SU-DHL-6 (cell line): ENCODE measurements around the gene ARHGAP6.
"Not testable (repeated sequence)": the region's sequence is repeated elsewhere in the genome, so short reads cannot be mapped to it uniquely, and the experiment has no call there.

Experiments
- H2AFZ ChIP-seq: fragments of 200-600 bp; sonication (generic); 2 replicates; pipeline ENCODE4 v1.6.1; 2014; ENCODE audit warnings: low read depth, mild to moderate bottlenecking, moderate library complexity, mixed read lengths, antibody characterized with exemption, low read length; ENCODE audit not compliant: severe bottlenecking
- H3F3A ChIP-seq: fragments of 200-600 bp; shearing (Covaris generic); 2 replicates; pipeline ENCODE4 v1.6.0; 2016; ENCODE audit warnings: antibody characterized with exemption, mild to moderate bottlenecking; ENCODE audit not compliant: insufficient read depth
- H3K27ac ChIP-seq: fragments of 200-600 bp; sonication (generic); 2 replicates; pipeline ENCODE4 v1.5.1; 2016; ENCODE audit warnings: low read depth, mild to moderate bottlenecking, low read length, moderate library complexity, mixed read lengths
- H3K27me3 ChIP-seq: fragments of 200-600 bp; sonication (generic), shearing (Covaris generic); 2 replicates; pipeline ENCODE4 v1.6.0; 2014; ENCODE audit warnings: mild to moderate bottlenecking, low read length
- H3K36me3 ChIP-seq: fragments of 200-600 bp; sonication (generic); 2 replicates; pipeline ENCODE4 v1.6.1; 2014; ENCODE audit warnings: mild to moderate bottlenecking, low read length, mixed read lengths
- H3K4me2 ChIP-seq: fragments of 300-600, 200-600 bp; shearing (Covaris generic), sonication (generic); 2 replicates; pipeline ENCODE4 v1.6.0; 2014; ENCODE audit warnings: low read length, low read depth, mild to moderate bottlenecking; ENCODE audit not compliant: poor library complexity, severe bottlenecking
- H3K4me3 ChIP-seq: fragments of 200-600 bp; sonication (generic); 2 replicates; pipeline ENCODE4 v1.5.1; 2014; ENCODE audit warnings: antibody characterized with exemption, low read length, mild to moderate bottlenecking, mixed read lengths; ENCODE audit not compliant: insufficient read depth, poor library complexity, severe bottlenecking
- H3K79me2 ChIP-seq: fragments of 200-600 bp; sonication (generic); 2 replicates; pipeline ENCODE4 v1.6.1; 2014; ENCODE audit warnings: mild to moderate bottlenecking, low read length, moderate library complexity; ENCODE audit not compliant: insufficient read depth
- H3K9ac ChIP-seq: fragments of 200-600 bp; sonication (generic); 2 replicates; pipeline ENCODE4 v1.7.0; 2014; ENCODE audit warnings: mild to moderate bottlenecking, low read length
- H3K9me2 ChIP-seq: fragments of 200-600 bp; sonication (generic); replicated peaks from 2 replicates; pipeline ENCODE4 v1.6.1; 2014; ENCODE audit warnings: low read length; ENCODE audit not compliant: insufficient read depth
- H3K9me3 ChIP-seq: fragments of 200-600 bp; sonication (generic); 2 replicates; pipeline ENCODE4 v1.6.1; 2014; ENCODE audit warnings: low read length, mixed read lengths; ENCODE audit not compliant: insufficient read depth
- H4K20me1 ChIP-seq: fragments of 200-600 bp; sonication (generic); 2 replicates; pipeline ENCODE4 v1.6.1; 2014; ENCODE audit warnings: low read depth, mild to moderate bottlenecking, antibody characterized with exemption, low read length, moderate library complexity, mixed read lengths
- EZH2phosphoT487 ChIP-seq: fragments of 200-600 bp; sonication (generic), shearing (Covaris generic); conservative IDR thresholded peaks from 2 replicates; pipeline ENCODE4 v1.6.1; 2018; ENCODE audit warnings: mild to moderate bottlenecking, antibody characterized with exemption, low read length, moderate library complexity, mixed read lengths
- TF ChIP-seq, protein P1 (sequence below): fragments of 200-600 bp; sonication (generic); IDR thresholded peaks from one replicate; pipeline ENCODE4 v1.5.1; 2017; ENCODE audit warnings: antibody characterized with exemption, mild to moderate bottlenecking, low read length, moderate library complexity; ENCODE audit not compliant: insufficient read depth, poor library complexity, severe bottlenecking

The ARHGAP6 gene

DNA sequence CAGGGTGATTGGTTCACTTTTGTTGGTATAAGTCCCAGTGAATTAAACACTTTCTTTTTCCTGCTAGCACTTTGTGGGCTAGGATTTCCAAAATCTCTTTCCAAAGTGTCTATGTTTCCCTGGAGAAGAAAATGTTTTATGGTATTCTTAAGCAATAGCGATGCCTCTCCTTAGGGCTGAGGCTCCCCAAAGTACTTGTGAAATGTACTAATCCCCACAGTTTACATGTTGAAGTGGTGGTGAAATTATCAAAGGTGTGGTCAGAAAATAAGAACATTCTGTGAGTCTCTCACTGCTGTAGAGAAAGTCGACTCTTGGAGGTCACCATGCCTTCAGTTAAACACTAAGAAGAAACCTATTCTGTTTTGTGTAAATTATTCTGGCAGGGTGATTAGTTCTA is 424.0 kb downstream of the ARHGAP6 start:
- no peaks in the 10 kb centered on the region for H3K27me3 ChIP-seq
- TF ChIP-seq, protein P1, sequence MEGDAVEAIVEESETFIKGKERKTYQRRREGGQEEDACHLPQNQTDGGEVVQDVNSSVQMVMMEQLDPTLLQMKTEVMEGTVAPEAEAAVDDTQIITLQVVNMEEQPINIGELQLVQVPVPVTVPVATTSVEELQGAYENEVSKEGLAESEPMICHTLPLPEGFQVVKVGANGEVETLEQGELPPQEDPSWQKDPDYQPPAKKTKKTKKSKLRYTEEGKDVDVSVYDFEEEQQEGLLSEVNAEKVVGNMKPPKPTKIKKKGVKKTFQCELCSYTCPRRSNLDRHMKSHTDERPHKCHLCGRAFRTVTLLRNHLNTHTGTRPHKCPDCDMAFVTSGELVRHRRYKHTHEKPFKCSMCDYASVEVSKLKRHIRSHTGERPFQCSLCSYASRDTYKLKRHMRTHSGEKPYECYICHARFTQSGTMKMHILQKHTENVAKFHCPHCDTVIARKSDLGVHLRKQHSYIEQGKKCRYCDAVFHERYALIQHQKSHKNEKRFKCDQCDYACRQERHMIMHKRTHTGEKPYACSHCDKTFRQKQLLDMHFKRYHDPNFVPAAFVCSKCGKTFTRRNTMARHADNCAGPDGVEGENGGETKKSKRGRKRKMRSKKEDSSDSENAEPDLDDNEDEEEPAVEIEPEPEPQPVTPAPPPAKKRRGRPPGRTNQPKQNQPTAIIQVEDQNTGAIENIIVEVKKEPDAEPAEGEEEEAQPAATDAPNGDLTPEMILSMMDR, result no peak
- TF ChIP-seq EZH2phosphoT487, result no peak
- H2AFZ ChIP-seq, result no peak overlapping the region
- H3K27ac ChIP-seq, result no peak overlapping the region
- no peak overlapping the region for H3K9ac ChIP-seq
- H4K20me1 ChIP-seq, result no peaks in the 10 kb centered on the region
- H3K79me2 ChIP-seq, result no peaks in the 10 kb centered on the region
- no peaks in the 10 kb centered on the region for H3F3A ChIP-seq
- H3K4me3 ChIP-seq, result no peak overlapping the region
- H3K9me2 ChIP-seq, result no peaks in the 10 kb centered on the region
- H3K36me3 ChIP-seq, result no peaks in the 10 kb centered on the region
- no peak overlapping the region for H3K4me2 ChIP-seq
- no peaks in the 10 kb centered on the region for H3K9me3 ChIP-seq

DNA sequence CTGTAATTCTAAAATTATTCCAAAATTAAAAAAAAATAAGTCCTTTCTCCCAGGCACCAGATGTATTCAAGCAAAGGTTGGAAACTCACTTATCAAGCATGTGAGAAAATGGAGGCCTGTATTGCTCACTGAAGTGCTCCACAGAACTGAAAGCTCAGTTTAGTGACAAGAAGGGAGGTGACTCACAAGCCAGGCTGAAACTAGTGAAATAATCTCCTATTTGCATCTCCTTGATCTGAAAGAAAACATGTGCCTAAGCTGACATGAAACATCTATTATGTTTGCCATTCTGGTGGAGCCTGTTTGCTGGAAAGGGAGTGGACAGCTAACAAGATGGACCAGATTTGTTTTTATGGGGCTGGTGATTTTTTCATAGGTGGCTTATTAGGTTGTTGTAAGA is 426.5 kb downstream of the ARHGAP6 start:
- no peaks in the 10 kb centered on the region for H3K36me3 ChIP-seq
- no peak overlapping the region for H3K27ac ChIP-seq
- no peak overlapping the region for H3K9ac ChIP-seq
- H3K9me3 ChIP-seq, result no peaks in the 10 kb centered on the region
- no peak for TF ChIP-seq EZH2phosphoT487
- TF ChIP-seq, protein P1, result no peak
- no peak overlapping the region for H2AFZ ChIP-seq
- no peak overlapping the region for H3K4me2 ChIP-seq
- H3K9me2 ChIP-seq, result no peaks in the 10 kb centered on the region
- no peaks in the 10 kb centered on the region for H4K20me1 ChIP-seq
- H3K4me3 ChIP-seq, result no peak overlapping the region
- no peaks in the 10 kb centered on the region for H3K79me2 ChIP-seq
- no peaks in the 10 kb centered on the region for H3K27me3 ChIP-seq
- H3F3A ChIP-seq, result no peaks in the 10 kb centered on the region

DNA sequence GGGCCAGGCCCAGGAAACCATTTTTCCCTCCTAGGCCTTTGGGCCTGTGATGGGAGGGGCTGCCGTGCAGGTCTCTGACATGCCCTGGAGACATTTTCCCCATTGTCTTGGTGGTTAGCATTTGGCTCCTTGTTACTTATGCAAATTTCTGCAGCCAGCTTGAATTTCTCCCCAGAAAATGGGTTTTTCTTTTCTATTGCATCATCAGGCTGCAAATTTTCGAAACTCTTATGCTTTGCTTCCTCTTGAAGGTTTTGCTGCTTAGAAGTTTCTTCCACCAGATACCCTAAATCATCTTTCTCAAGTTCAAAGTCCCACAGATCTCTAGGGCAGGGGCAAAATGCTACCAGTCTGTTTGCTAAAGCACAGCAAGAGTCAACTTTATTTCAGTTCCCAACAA is 430.3 kb downstream of the ARHGAP6 start:
- not testable (repeated sequence) for H3K9me2 ChIP-seq, H3K79me2 ChIP-seq, H3K9ac ChIP-seq, H3K27ac ChIP-seq, H3K27me3 ChIP-seq, H2AFZ ChIP-seq, H4K20me1 ChIP-seq, H3K9me3 ChIP-seq, H3F3A ChIP-seq, H3K4me3 ChIP-seq, H3K36me3 ChIP-seq, H3K4me2 ChIP-seq

DNA sequence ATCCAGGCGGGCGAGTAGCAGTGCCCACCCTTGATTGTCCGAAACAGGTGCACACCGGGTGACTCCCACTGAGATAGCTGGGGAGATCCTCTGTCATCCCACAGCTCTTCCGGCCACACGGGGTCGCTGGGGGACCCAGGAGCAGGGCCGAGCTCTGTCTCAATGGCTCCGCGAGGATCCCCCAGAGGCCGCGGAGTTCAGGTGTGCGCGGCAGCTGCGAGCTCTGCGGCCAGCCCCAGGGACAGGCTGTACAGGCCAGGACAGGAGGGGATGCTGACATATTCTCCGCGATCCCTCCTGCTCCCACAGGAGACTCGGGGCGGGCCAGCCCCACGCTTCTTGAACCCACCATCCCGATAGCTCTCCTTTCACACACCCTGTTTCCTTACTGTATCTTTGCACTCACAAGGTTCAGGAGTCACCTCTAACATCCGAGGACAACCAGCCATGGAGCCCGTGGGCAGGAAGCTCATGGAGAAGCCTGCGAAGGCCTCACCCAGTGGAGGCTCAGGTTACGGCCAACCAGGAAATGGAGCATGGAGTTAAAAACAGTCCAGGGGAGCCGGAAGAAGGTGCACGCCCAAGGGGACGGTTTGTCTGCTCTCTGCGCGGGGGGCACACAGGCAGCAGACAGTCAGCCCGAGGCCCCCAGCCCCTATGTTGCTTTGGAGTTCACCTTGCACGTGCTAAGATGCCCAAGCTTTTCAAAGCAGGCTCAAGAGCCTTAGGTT is 450.4 kb downstream of the ARHGAP6 start:
- no peaks in the 10 kb centered on the region for H3K27me3 ChIP-seq
- H2AFZ ChIP-seq, result no peak overlapping the region
- no peaks in the 10 kb centered on the region for H3K36me3 ChIP-seq
- no peak overlapping the region for H3K4me2 ChIP-seq
- H3K9me3 ChIP-seq, result no peaks in the 10 kb centered on the region
- no peaks in the 10 kb centered on the region for H4K20me1 ChIP-seq
- no peaks in the 10 kb centered on the region for H3K9me2 ChIP-seq
- H3K79me2 ChIP-seq, result no peaks in the 10 kb centered on the region
- no peak overlapping the region for H3K4me3 ChIP-seq
- no peak overlapping the region for H3K9ac ChIP-seq
- H3K27ac ChIP-seq, result no peak overlapping the region
- TF ChIP-seq EZH2phosphoT487, result no peak
- TF ChIP-seq, protein P1, result no peak
- H3F3A ChIP-seq, result no peaks in the 10 kb centered on the region
